Measurements from ENCODE around the gene TBC1D32.
"Not testable (repeated sequence)": the region's sequence is repeated elsewhere in the genome, so short reads cannot be mapped to it uniquely, and the experiment has no call there.

TBC1D32 gene

GRCh38 chr6:121223212-121223611 is 111.1 kb downstream of the TBC1D32 start:
- DNase-seq (ENCODE audit: low read depth) = no peak

- DNase-seq (ENCODE audit: low read depth) = no peak
Observed at GRCh38 chr6:121222656-121223055, 111.6 kb downstream of the TBC1D32 start.

- DNase-seq (ENCODE audit: low read depth) = no peak
Observed at GRCh38 chr6:121216928-121217327, 117.4 kb downstream of the TBC1D32 start.

- not testable (repeated sequence) for DNase-seq (ENCODE audit: low read depth)
Observed at GRCh38 chr6:121213341-121213740, 120.9 kb downstream of the TBC1D32 start.

- no peak for DNase-seq (ENCODE audit: low read depth)
Observed at GRCh38 chr6:121210943-121211342, 123.3 kb downstream of the TBC1D32 start.

GRCh38 chr6:121205569-121205968 is 128.7 kb downstream of the TBC1D32 start:
- no peak for DNase-seq (ENCODE audit: low read depth)

- no peak for DNase-seq (ENCODE audit: low read depth)
Observed at GRCh38 chr6:121201105-121201504, 133.2 kb downstream of the TBC1D32 start.

GRCh38 chr6:121196042-121196441 is 138.2 kb downstream of the TBC1D32 start:
- DNase-seq (ENCODE audit: low read depth) = not testable (repeated sequence)

GRCh38 chr6:121190122-121190521 is 144.2 kb downstream of the TBC1D32 start:
- DNase-seq (ENCODE audit: low read depth) = no peak

GRCh38 chr6:121188356-121188755 is 145.9 kb downstream of the TBC1D32 start:
- no peak for DNase-seq (ENCODE audit: low read depth)

- DNase-seq (ENCODE audit: low read depth) = no peak
Observed at GRCh38 chr6:121187833-121188200, 146.5 kb downstream of the TBC1D32 start.

GRCh38 chr6:121187200-121187832 is 147.0 kb downstream of the TBC1D32 start:
- DNase-seq (ENCODE audit: low read depth) = no peak

GRCh38 chr6:121183742-121184141 is 150.5 kb downstream of the TBC1D32 start:
- no peak for DNase-seq (ENCODE audit: low read depth)

- no peak for DNase-seq (ENCODE audit: low read depth)
Observed at GRCh38 chr6:121175827-121176226, 158.5 kb downstream of the TBC1D32 start.

- not testable (repeated sequence) for DNase-seq (ENCODE audit: low read depth)
Observed at GRCh38 chr6:121172451-121172850, 161.8 kb downstream of the TBC1D32 start.

- no peak for DNase-seq (ENCODE audit: low read depth)
Observed at GRCh38 chr6:121171879-121172278, 162.4 kb downstream of the TBC1D32 start.

- no peak for DNase-seq (ENCODE audit: low read depth)
Observed at GRCh38 chr6:121161886-121162285, 172.4 kb downstream of the TBC1D32 start.

GRCh38 chr6:121160276-121160675 is 174.0 kb downstream of the TBC1D32 start:
- no peak for DNase-seq (ENCODE audit: low read depth)

GRCh38 chr6:121158891-121159290 is 175.4 kb downstream of the TBC1D32 start:
- DNase-seq (ENCODE audit: low read depth) = no peak

GRCh38 chr6:121158438-121158837 is 175.8 kb downstream of the TBC1D32 start:
- no peak for DNase-seq (ENCODE audit: low read depth)

GRCh38 chr6:121157906-121158305 is 176.4 kb downstream of the TBC1D32 start:
- DNase-seq (ENCODE audit: low read depth) = no peak

GRCh38 chr6:121143476-121143875 is 190.8 kb downstream of the TBC1D32 start:
- DNase-seq (ENCODE audit: low read depth) = no peak

GRCh38 chr6:121142093-121142492 is 192.2 kb downstream of the TBC1D32 start:
- no peak for DNase-seq (ENCODE audit: low read depth)

- DNase-seq (ENCODE audit: low read depth) = no peak
Observed at GRCh38 chr6:121135425-121135824, 198.9 kb downstream of the TBC1D32 start.
